K562 (cell line): ENCODE data around the gene MKS1. TPM values are rescaled to one million over a fixed set of nuclear protein-coding genes. Genes with fewer than 3 reads are reported as not detected.

ENCODE experiments used
- RREB1 ChIP-seq: fragments of 250-450 bp; sonication (Bioruptor Pico); IDR thresholded peaks from 2 replicates; pipeline ENCODE4 v1.4.0; 2020
- SMARCA4 ChIP-seq: fragments of 450-650 bp; IDR thresholded peaks from 2 replicates; pipeline ENCODE4 v1.6.1; 2016
- SMARCE1 ChIP-seq: fragments of 450-650 bp; IDR thresholded peaks from 2 replicates; pipeline ENCODE4 v1.7.1; 2016; ENCODE audit warnings: mild to moderate bottlenecking
- SUPT5H ChIP-seq: fragments of 450-650 bp; IDR thresholded peaks from 2 replicates; pipeline ENCODE4 v1.6.1; 2016
- ZFP30 ChIP-seq: fragments of 250-450 bp; sonication (Bioruptor Pico); IDR thresholded peaks from 2 replicates; pipeline ENCODE4 v1.8.0; 2022; ENCODE audit warnings: moderate library complexity, mild to moderate bottlenecking, inconsistent platforms, borderline replicate concordance
- ZNF41 ChIP-seq: fragments of 250-450 bp; sonication (Bioruptor Pico); conservative IDR thresholded peaks from 2 replicates; pipeline ENCODE4 v1.4.0; 2020; ENCODE audit warnings: mild to moderate bottlenecking
- polyA plus RNA-seq, 8 experiments: library from polyadenylated mRNA; depleted of rRNA in 4 of 8; stranded (reverse) in 5 of 8; unstranded in 3 of 8; fragments of >200 nt; fragmentation: Nextera tagmentation in 2 of 8; fragmentation: Illumina TruSeq in 1 of 8; extraction: Ambion mirVana in 2 of 8; extraction: Trizol in 1 of 8; gene quantifications; 2 replicates each; pipeline versions ENCODE4 v1.2.1 to v1.2.3, GENCODE V29; 2011 to 2014; ENCODE audit warnings: inconsistent platforms in 1 of 8, missing spikeins in 1 of 8
- total RNA-seq, 7 experiments: library from RNA; depleted of rRNA in 6 of 7; stranded (reverse); fragments of >200 nt in 6 of 7; fragmentation: Illumina TruSeq in 2 of 7; extraction: Trizol in 2 of 7; gene quantifications; 2 replicates each; pipeline versions ENCODE4 v1.2.1 to v1.2.3, GENCODE V29; 2011 to 2021; ENCODE audit warnings: low replicate concordance in 1 of 7
- TF ChIP-seq, protein P1 (sequence below): fragments of 200-800 bp; sonication (Bioruptor generic); IDR thresholded peaks from 2 replicates; pipeline ENCODE4 v1.6.1; 2017; ENCODE audit warnings: missing genetic modification characterization, missing compliant biosample characterization

The MKS1 gene
- total and polyA plus RNA-seq, 9 of the 15 experiments (the other 6 are each of a cell fraction or from before 2014, with no cell fraction given) = 16.3 to 31.0 (median 25.9) TPM

GRCh38 chr17:58219789-58220183, 731 bp upstream of the MKS1 start (continued):
- TF ChIP-seq ZFP30 (CRISPR knock-in tag) = no peak
- TF ChIP-seq, protein P1, sequence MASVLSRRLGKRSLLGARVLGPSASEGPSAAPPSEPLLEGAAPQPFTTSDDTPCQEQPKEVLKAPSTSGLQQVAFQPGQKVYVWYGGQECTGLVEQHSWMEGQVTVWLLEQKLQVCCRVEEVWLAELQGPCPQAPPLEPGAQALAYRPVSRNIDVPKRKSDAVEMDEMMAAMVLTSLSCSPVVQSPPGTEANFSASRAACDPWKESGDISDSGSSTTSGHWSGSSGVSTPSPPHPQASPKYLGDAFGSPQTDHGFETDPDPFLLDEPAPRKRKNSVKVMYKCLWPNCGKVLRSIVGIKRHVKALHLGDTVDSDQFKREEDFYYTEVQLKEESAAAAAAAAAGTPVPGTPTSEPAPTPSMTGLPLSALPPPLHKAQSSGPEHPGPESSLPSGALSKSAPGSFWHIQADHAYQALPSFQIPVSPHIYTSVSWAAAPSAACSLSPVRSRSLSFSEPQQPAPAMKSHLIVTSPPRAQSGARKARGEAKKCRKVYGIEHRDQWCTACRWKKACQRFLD (CRISPR knock-in tag) = peak; percentile 17; the same call in 1 of the 2 replicates
- no peak for TF ChIP-seq RREB1
- TF ChIP-seq SUPT5H = no peak
- TF ChIP-seq SMARCA4 = 0 out of 2 replicates have a peak, but pooled peaks have one; percentile 10
- TF ChIP-seq SMARCE1 = no peak
- no peak for TF ChIP-seq ZNF41 (CRISPR knock-in tag)
- TF ChIP-seq, all 486 proteins: peak for 11
